ENCODE measurements around the gene HYLS1. TPM values are rescaled to one million over a fixed set of nuclear protein-coding genes. Genes with fewer than 3 reads are reported as not detected.

HYLS1 gene
- total RNA-seq, 1 donor from 2014 or later: 3.7 TPM

DNA sequence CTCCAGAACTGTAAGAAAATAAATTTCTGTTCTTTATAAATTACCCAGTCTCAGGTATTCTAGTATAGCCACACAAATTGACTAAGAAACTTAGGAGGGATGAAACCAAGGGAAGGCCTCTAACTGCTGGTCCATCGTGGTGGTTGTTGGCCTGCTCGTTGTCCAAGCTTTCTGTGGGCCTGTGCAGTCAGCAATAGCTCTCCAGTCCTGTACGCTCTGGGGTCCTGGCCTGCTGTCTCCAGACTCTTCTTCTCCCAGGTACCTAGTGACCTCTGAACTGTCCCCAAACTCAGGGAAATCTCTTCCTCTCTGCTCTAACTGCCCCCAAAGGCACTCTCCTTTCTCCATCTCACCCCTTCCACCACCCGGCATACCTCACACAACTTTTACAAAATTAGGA, 52.7 kb downstream of the HYLS1 start:
- peaks cover 18% of the 10 kb centered on the region for H3K4me1 ChIP-seq
- intact Hi-C loops (cut with DNase I): no loop called here
- H3K27me3 ChIP-seq: no peaks in the 10 kb centered on the region
- H3K36me3 ChIP-seq: no peaks in the 10 kb centered on the region
- TF ChIP-seq, protein P1, sequence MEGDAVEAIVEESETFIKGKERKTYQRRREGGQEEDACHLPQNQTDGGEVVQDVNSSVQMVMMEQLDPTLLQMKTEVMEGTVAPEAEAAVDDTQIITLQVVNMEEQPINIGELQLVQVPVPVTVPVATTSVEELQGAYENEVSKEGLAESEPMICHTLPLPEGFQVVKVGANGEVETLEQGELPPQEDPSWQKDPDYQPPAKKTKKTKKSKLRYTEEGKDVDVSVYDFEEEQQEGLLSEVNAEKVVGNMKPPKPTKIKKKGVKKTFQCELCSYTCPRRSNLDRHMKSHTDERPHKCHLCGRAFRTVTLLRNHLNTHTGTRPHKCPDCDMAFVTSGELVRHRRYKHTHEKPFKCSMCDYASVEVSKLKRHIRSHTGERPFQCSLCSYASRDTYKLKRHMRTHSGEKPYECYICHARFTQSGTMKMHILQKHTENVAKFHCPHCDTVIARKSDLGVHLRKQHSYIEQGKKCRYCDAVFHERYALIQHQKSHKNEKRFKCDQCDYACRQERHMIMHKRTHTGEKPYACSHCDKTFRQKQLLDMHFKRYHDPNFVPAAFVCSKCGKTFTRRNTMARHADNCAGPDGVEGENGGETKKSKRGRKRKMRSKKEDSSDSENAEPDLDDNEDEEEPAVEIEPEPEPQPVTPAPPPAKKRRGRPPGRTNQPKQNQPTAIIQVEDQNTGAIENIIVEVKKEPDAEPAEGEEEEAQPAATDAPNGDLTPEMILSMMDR (IDR thresholded peaks at IDR 0.05): no peak
- TF ChIP-seq POLR2A (IDR thresholded peaks at IDR 0.05): no peak
- TF ChIP-seq POLR2AphosphoS5 (IDR thresholded peaks at IDR 0.05; ENCODE audit: insufficient read depth in 1 of 2, low read depth in 1 of 2): no peak
- no peak overlapping the region for H3K27ac ChIP-seq
- no peaks in the 10 kb centered on the region for H3K9me3 ChIP-seq
- DNase-seq (ENCODE audit: extremely low spot score in 2 of 2): peak; percentile 12 to 40
- no peak overlapping the region for H3K4me3 ChIP-seq

DNA sequence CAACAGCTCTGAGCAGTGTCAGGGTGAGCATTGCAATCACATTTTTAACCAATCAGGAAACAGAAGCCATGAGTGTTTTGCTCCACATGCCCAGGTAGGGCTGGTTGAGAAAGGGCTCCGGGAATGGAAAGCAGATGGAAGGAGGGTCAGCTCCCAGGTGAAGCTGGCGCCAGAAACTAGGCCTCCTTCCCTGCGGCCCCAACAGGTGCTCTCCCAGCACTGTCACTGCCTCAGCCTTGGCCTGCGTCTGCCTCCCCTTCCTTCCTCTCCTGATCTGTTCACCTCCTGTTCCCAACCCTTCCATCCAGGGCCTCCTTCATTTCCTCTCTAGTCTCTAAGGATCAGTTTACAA, 53.8 kb downstream of the HYLS1 start:
- H3K4me3 ChIP-seq: no peak overlapping the region
- peaks cover 14% of the 10 kb centered on the region for H3K4me1 ChIP-seq
- TF ChIP-seq, protein P1 (IDR thresholded peaks at IDR 0.05): no peak
- TF ChIP-seq POLR2AphosphoS5 (IDR thresholded peaks at IDR 0.05; ENCODE audit: insufficient read depth in 1 of 2, low read depth in 1 of 2) (no peak), POLR2A (IDR thresholded peaks at IDR 0.05) (no peak)
- no peaks in the 10 kb centered on the region for H3K36me3 ChIP-seq
- intact Hi-C loops (cut with DNase I): no loop called here
- H3K27me3 ChIP-seq: no peaks in the 10 kb centered on the region
- H3K27ac ChIP-seq: no peak overlapping the region
- DNase-seq (ENCODE audit: extremely low spot score in 2 of 2): no peak
- H3K9me3 ChIP-seq: no peaks in the 10 kb centered on the region

DNA sequence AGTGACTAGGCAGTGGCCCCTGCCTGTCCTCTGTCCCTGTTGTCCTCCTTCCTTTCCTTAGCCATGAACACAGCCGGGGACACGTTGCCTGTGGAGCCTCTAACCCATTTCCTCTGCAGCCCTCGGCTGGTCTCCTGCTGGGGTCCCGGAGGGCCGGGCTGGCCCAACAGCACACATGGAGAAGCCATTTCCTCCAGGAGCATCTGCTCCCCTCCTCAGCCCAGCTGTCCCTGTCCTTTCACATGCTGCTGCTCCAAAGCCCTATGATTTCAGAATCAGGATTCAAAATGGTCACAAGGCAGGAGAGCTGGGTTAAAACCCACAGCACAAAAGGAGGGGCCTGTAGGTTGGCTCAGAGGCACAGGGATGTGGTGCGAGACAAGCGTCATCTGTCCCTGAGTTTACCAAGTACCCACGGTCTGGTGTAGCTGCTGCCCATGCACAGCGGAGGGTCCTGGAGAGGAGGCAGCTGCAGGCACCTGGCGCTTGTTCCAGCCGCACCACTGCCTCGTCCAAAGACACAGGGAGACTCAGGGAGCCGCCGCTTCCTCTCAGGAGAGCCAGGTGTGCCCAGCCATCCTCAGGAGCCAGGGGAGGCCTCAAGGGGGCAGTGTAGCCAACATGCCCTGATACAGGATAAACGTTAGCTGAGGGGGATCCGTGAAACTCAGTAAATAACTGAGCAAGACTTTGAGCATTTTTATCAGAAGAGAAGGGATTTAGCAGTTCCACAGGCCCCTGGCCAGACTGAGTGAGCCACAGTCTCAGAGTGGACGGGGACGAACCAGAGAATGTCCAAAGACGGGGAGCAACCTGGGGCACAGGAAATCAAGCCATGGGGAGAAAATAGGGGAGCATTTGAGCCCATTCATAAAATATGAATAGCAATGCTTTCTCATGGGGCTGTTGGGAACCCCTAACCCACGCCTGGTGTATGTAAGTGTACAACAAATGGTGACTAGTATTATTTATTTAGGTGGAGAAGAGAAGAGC, 54.4 kb downstream of the HYLS1 start:
- no peaks in the 10 kb centered on the region for H3K9me3 ChIP-seq
- DNase-seq (ENCODE audit: extremely low spot score in 2 of 2): peak in 1 of 2 donors; percentile 81
- H3K4me1 ChIP-seq: peaks cover 14% of the 10 kb centered on the region
- H3K27me3 ChIP-seq: no peaks in the 10 kb centered on the region
- H3K27ac ChIP-seq: no peak overlapping the region
- no peak overlapping the region for H3K4me3 ChIP-seq
- H3K36me3 ChIP-seq: no peaks in the 10 kb centered on the region
- TF ChIP-seq, protein P1 (IDR thresholded peaks at IDR 0.05): no peak
- TF ChIP-seq POLR2A (IDR thresholded peaks at IDR 0.05) (no peak), POLR2AphosphoS5 (IDR thresholded peaks at IDR 0.05; ENCODE audit: insufficient read depth in 1 of 2, low read depth in 1 of 2) (no peak)
- intact Hi-C loops (cut with DNase I): no loop called here

DNA sequence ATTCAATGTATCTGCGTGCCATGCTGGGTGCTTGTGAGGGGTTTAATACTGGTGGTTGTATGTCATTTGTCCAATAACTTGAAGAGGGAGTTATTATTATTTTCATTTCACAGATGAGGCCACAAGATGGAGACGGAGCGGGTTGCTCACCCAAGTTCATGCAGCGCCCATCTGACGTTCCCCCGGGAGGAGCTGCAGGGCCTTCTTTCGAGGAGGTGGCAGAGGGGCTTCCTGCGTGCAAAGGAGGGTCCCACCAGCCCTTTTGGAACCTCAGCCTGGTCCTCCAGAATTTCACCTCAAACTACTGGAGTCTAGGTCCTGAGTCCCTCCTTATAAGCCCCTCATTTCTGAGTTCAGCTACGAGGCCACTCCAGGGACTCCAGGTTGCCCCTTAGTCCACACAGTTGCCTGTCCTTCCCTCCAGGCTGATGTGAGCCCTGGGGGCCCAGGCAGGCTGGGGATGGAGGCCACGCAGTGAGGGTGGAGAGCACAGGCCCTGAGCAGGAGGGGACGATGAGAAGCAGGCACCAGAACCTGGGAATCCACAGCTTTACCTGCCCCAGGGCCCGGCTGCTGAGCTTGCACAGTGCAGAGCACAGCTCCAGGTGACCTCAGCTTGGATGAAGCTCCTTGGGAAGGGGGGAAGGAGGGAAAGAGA, 55.4 kb downstream of the HYLS1 start:
- DNase-seq (ENCODE audit: extremely low spot score in 2 of 2): peak in 1 of 2 donors; percentile 83
- TF ChIP-seq POLR2A (IDR thresholded peaks at IDR 0.05) (no peak), POLR2AphosphoS5 (IDR thresholded peaks at IDR 0.05; ENCODE audit: insufficient read depth in 1 of 2, low read depth in 1 of 2) (no peak)
- TF ChIP-seq, protein P1 (IDR thresholded peaks at IDR 0.05): no peak
- H3K36me3 ChIP-seq: no peaks in the 10 kb centered on the region
- no peak overlapping the region for H3K4me3 ChIP-seq
- intact Hi-C loops (cut with DNase I): no loop called here
- H3K9me3 ChIP-seq: no peaks in the 10 kb centered on the region
- H3K4me1 ChIP-seq: peaks cover 14% of the 10 kb centered on the region
- H3K27me3 ChIP-seq: no peaks in the 10 kb centered on the region
- no peak overlapping the region for H3K27ac ChIP-seq
